HCT116 (cell line): Measurements from ENCODE around the gene METTL18. TPM values are rescaled to one million over a fixed set of nuclear protein-coding genes. Genes with fewer than 3 reads are reported as not detected.

Source experiments
- ATAC-seq: fragments of 200-7000 bp; cut with Tn5 transposase; 2 replicates; pipeline ENCODE4 v1.9.1; 2020; ENCODE audit warnings: mild to moderate bottlenecking, moderate library complexity
- BruUV-seq: library from RNA; stranded (reverse); fragments of 400-500 nt; replicated peaks from 2 replicates; lab custom pipeline; 2021; lab: Mats Ljungman, UMichigan
- CTCF ChIA-PET: fragments of 300-600 bp; sonication (Branson Sonifier 250); formaldehyde crosslinking; loops from one replicate; lab custom pipeline; 2021; ENCODE audit warnings: antibody characterized with exemption; lab: Charles Lee
- POLR2A ChIA-PET: fragments of 300-600, 350-600 bp; sonication (Branson Sonifier 250); formaldehyde crosslinking; loops from one replicate; lab custom pipeline; 2021; ENCODE audit warnings: antibody characterized with exemption; lab: Charles Lee
- RAD21 ChIA-PET, 2 experiments: fragments of 300-600 bp; sonication (Branson Sonifier 250); formaldehyde crosslinking; loops; one replicate each; lab custom pipeline; 2023; ENCODE audit warnings: low total read pairs in 2 of 2; ENCODE audit not compliant: uncharacterized antibody in 2 of 2, unreplicated experiment in 2 of 2, low non-redundant PET in 1 of 2; lab: Charles Lee
- DNase-seq: peaks from one replicate; pipeline ENCODE4 v3.0.0-alpha.2; 2010; ENCODE audit warnings: low read depth, low spot score
- H2AFZ ChIP-seq: fragments of 200-600 bp; shearing (Covaris generic), sonication (generic); 2 replicates; pipeline ENCODE4 v1.6.1; 2017; ENCODE audit warnings: low read depth, mixed run types, mixed read lengths, antibody characterized with exemption, low read length; ENCODE audit not compliant: poor library complexity, severe bottlenecking
- H3K27ac ChIP-seq: 2 replicates; pipeline ENCODE4 v1.5.1; 2012; ENCODE audit warnings: low read depth, low read length
- H3K27me3 ChIP-seq: fragments of 200-600 bp; sonication (generic); 2 replicates; pipeline ENCODE4 v1.6.1; 2016; ENCODE audit warnings: mixed run types, low read length, mixed read lengths; ENCODE audit not compliant: insufficient read depth
- H3K36me3 ChIP-seq, 2 experiments: fragments of 200-500 bp in 1 of 2; fragments of 200-600 bp in 1 of 2; sonication (Bioruptor generic) in 1 of 2; sonication (generic) in 1 of 2; 2 replicates each; pipeline versions ENCODE4 v1.5.1 to v1.6.1; 2014 to 2016; ENCODE audit warnings: low read length in 2 of 2, inconsistent platforms in 1 of 2, mixed read lengths in 1 of 2, mixed run types in 1 of 2; ENCODE audit not compliant: insufficient read depth in 2 of 2, control insufficient read depth in 1 of 2
- H3K4me1 ChIP-seq, 2 experiments: fragments of 200-600 bp in 1 of 2; sonication (generic) in 1 of 2; 2 replicates each; pipeline versions ENCODE4 v1.5.1 to v1.6.1; 2012 to 2017; ENCODE audit warnings: low read length in 2 of 2, inconsistent platforms in 1 of 2, mild to moderate bottlenecking in 1 of 2, mixed read lengths in 1 of 2, mixed run types in 1 of 2, moderate library complexity in 1 of 2; ENCODE audit not compliant: insufficient read depth in 2 of 2, control insufficient read depth in 1 of 2
- H3K4me2 ChIP-seq: fragments of 200-600 bp; sonication (generic); 2 replicates; pipeline ENCODE4 v1.6.1; 2017; ENCODE audit warnings: mixed run types, low read length, mixed read lengths
- H3K4me3 ChIP-seq, 2 experiments: fragments of 200-600 bp in 1 of 2; sonication (generic) in 1 of 2; replicated peaks in 1 of 2; 2 replicates each; pipeline ENCODE4 v1.5.1; 2011 to 2016; ENCODE audit warnings: low read length in 2 of 2, control low read depth in 1 of 2, low read depth in 1 of 2, mild to moderate bottlenecking in 1 of 2, mixed read lengths in 1 of 2, mixed run types in 1 of 2
- H3K79me2 ChIP-seq: fragments of 200-600 bp; sonication (generic); 2 replicates; pipeline ENCODE4 v1.6.1; 2017; ENCODE audit warnings: mild to moderate bottlenecking, mixed run types, low read length, moderate library complexity, mixed read lengths; ENCODE audit not compliant: insufficient read depth
- H3K9ac ChIP-seq: fragments of 200-600 bp; sonication (generic); 2 replicates; pipeline ENCODE4 v1.6.1; 2016; ENCODE audit warnings: low read length, mixed read lengths
- H3K9me2 ChIP-seq: fragments of 200-600 bp; sonication (generic), shearing (Covaris generic); 2 replicates; pipeline ENCODE4 v1.6.1; 2017; ENCODE audit warnings: mixed run types, mild to moderate bottlenecking, moderate library complexity; ENCODE audit not compliant: insufficient read depth
- H3K9me3 ChIP-seq, 2 experiments: fragments of 200-500 bp in 1 of 2; fragments of 200-600 bp in 1 of 2; sonication (Bioruptor generic) in 1 of 2; sonication (generic) in 1 of 2; 2 replicates each; pipeline ENCODE4 v1.6.1; 2014 to 2017; ENCODE audit warnings: low read length in 2 of 2, mixed read lengths in 2 of 2, inconsistent platforms in 1 of 2, low read depth in 1 of 2, mild to moderate bottlenecking in 1 of 2, mixed run types in 1 of 2, moderate library complexity in 1 of 2; ENCODE audit not compliant: control insufficient read depth in 1 of 2, insufficient read depth in 1 of 2
- H4K20me1 ChIP-seq: fragments of 200-600 bp; sonication (generic), shearing (Covaris generic); 2 replicates; pipeline ENCODE4 v1.6.1; 2017; ENCODE audit warnings: mixed run types, mild to moderate bottlenecking, moderate library complexity; ENCODE audit not compliant: insufficient read depth
- CBX3 ChIP-seq: IDR thresholded peaks from 2 replicates; pipeline ENCODE4 v1.6.1; 2012; ENCODE audit warnings: low read depth
- ELF1 ChIP-seq: IDR thresholded peaks from 2 replicates; pipeline ENCODE4 v1.6.1; 2012; ENCODE audit warnings: low read depth, borderline replicate concordance
- EZH2 ChIP-seq: fragments of 200-600 bp; sonication (generic); IDR thresholded peaks from 2 replicates; pipeline ENCODE4 v1.6.1; 2017; ENCODE audit warnings: antibody characterized with exemption, mixed run types
- EZH2phosphoT487 ChIP-seq: fragments of 200-600 bp; IDR thresholded peaks from 2 replicates; pipeline ENCODE4 v1.6.1; 2018; ENCODE audit warnings: antibody characterized with exemption, borderline replicate concordance
- FOSL1 ChIP-seq: IDR thresholded peaks from 2 replicates; pipeline ENCODE4 v1.6.1; 2012; ENCODE audit warnings: low read depth
- JUND ChIP-seq: IDR thresholded peaks from 2 replicates; pipeline ENCODE4 v1.6.1; 2012
- MAX ChIP-seq: IDR thresholded peaks from 2 replicates; pipeline ENCODE4 v1.6.1; 2012
- POLR2A ChIP-seq: IDR thresholded peaks from 2 replicates; pipeline ENCODE4 v1.7.0; 2011; ENCODE audit warnings: borderline replicate concordance; ENCODE audit not compliant: insufficient read depth, insufficient read length; ENCODE audit errors: extremely low read depth
- RAD21 ChIP-seq: IDR thresholded peaks from 2 replicates; pipeline ENCODE4 v1.6.1; 2012; ENCODE audit warnings: low read depth, mild to moderate bottlenecking
- SRF ChIP-seq: IDR thresholded peaks from 2 replicates; pipeline ENCODE4 v1.6.1; 2012; ENCODE audit warnings: low read depth
- TCF7L2 ChIP-seq: IDR thresholded peaks from 2 replicates; pipeline ENCODE4 v1.7.0; 2011; ENCODE audit warnings: borderline replicate concordance, inconsistent platforms; ENCODE audit not compliant: insufficient read depth, insufficient read length; ENCODE audit errors: extremely low read depth
- ZBTB33 ChIP-seq: IDR thresholded peaks from 2 replicates; pipeline ENCODE4 v1.6.1; 2011; ENCODE audit warnings: mild to moderate bottlenecking, low read length, moderate library complexity; ENCODE audit not compliant: insufficient replicate concordance; ENCODE audit errors: extremely low read depth
- ZNF274 ChIP-seq: fragments of 200-500 bp; sonication (Bioruptor generic); IDR thresholded peaks from 2 replicates; pipeline ENCODE4 v1.6.1; 2014; ENCODE audit warnings: mild to moderate bottlenecking, low read depth, low read length, inconsistent platforms
- intact Hi-C: fragments of 100-400 bp; cut with micrococcal nuclease; formaldehyde crosslinking; loops from 2 replicates; pipeline ENCODE4 v1.10.0; 2022
- total RNA-seq: library from RNA; stranded (reverse); gene quantifications from one replicate; pipeline ENCODE4 v1.2.1, GENCODE V29; 2021; ENCODE audit not compliant: unreplicated experiment
- TF ChIP-seq, protein P1 (sequence below), 3 experiments: fragments of 200-600 bp in 1 of 3; sonication (generic) in 1 of 3; IDR thresholded peaks in 2 of 3; conservative IDR thresholded peaks in 1 of 3; 2 replicates each; pipeline ENCODE4 v1.5.1; 2012 to 2017; ENCODE audit warnings: low read depth in 2 of 3, low read length in 2 of 3, antibody characterized with exemption in 1 of 3, borderline replicate concordance in 1 of 3, control low read depth in 1 of 3, mild to moderate bottlenecking in 1 of 3, mixed read lengths in 1 of 3, mixed run types in 1 of 3, moderate library complexity in 1 of 3; ENCODE audit not compliant: insufficient read depth in 1 of 3

METTL18 gene
- total RNA-seq, 1 experiment from 2014 or later: 7.4 TPM

DNA sequence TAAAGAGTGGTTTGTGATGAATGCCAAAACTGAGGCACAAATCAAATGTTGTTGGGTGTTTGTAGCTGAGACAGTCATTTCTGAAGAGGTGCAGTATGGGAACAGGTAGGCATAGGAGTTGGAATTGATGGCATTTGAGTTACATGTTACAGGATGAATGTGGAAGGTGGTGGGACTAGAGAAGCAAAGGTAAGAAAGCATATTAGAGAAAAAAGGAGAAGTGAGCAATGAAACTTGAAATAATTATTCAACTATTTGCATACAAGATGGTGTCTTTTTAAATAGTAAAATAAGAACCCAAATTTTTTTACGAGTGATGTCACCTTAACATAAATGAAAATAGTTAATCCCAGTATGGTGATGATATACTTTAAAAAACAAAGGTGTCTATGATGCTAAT is 40.2 kb upstream of the METTL18 start:
- BruUV-seq: no TSS peak
- CTCF ChIA-PET: no interaction called here
- no peaks in the 10 kb centered on the region; the same call in 1 of the 2 replicates for H3K79me2 ChIP-seq
- H3K4me1 ChIP-seq: no peaks in the 10 kb centered on the region
- DNase-seq (no peak), ATAC-seq (no peak)
- TF ChIP-seq ZBTB33 (no peak), RAD21 (no peak), SRF (no peak), JUND (no peak), MAX (no peak), FOSL1 (no peak)
- intact Hi-C loops: no loop called here
- H3K27ac ChIP-seq: no peak overlapping the region
- H3K4me3 ChIP-seq: no peak overlapping the region
- no peaks in the 10 kb centered on the region for H3K27me3 ChIP-seq
- H4K20me1 ChIP-seq: no peaks in the 10 kb centered on the region
- POLR2A ChIA-PET: no interaction called here
- no peaks in the 10 kb centered on the region for H3K9me2 ChIP-seq
- no peak overlapping the region for H3K9ac ChIP-seq
- RAD21 ChIA-PET: no interaction called here
- H3K36me3 ChIP-seq: peaks cover 5 to 14% of the 10 kb centered on the region in 2 experiments; a peak in 3 of 4 replicates
- no peaks in the 10 kb centered on the region for H3K9me3 ChIP-seq
- no peak overlapping the region for H2AFZ ChIP-seq
- no peak overlapping the region for H3K4me2 ChIP-seq

- Histone ChIP-seq H3K9me3 (no peaks in the 10 kb centered on the region), H3K4me2 (no peak overlapping the region), H3K79me2 (no peaks in the 10 kb centered on the region), H3K4me1 (no peaks in the 10 kb centered on the region), H4K20me1 (no peaks in the 10 kb centered on the region), H3K27ac (no peak overlapping the region), H3K4me3 (no peak overlapping the region), H3K36me3 (peaks cover 5 to 7% of the 10 kb centered on the region in 2 experiments; a peak in 3 of 4 replicates), H2AFZ (no peak overlapping the region), H3K9ac (no peak overlapping the region), H3K9me2 (no peaks in the 10 kb centered on the region), H3K27me3 (no peaks in the 10 kb centered on the region)
- ChIA-PET RAD21 (interaction anchor here in 1 of 2 experiments (0.7 kb wide), 1 partner anchor 123 kb away, joined by 3 read pairs; no protein-coding TSS in a partner anchor), CTCF (no interaction called here), POLR2A (no interaction called here)
- ATAC-seq: no peak
- intact Hi-C loops: no loop called here
- no TSS peak for BruUV-seq
- DNase-seq: no peak
- TF ChIP-seq EZH2 (no peak), ELF1 (no peak), CBX3 (no peak), TCF7L2 (no peak), EZH2phosphoT487 (no peak), POLR2A (no peak), ZNF274 (no peak)
- TF ChIP-seq, protein P1, sequence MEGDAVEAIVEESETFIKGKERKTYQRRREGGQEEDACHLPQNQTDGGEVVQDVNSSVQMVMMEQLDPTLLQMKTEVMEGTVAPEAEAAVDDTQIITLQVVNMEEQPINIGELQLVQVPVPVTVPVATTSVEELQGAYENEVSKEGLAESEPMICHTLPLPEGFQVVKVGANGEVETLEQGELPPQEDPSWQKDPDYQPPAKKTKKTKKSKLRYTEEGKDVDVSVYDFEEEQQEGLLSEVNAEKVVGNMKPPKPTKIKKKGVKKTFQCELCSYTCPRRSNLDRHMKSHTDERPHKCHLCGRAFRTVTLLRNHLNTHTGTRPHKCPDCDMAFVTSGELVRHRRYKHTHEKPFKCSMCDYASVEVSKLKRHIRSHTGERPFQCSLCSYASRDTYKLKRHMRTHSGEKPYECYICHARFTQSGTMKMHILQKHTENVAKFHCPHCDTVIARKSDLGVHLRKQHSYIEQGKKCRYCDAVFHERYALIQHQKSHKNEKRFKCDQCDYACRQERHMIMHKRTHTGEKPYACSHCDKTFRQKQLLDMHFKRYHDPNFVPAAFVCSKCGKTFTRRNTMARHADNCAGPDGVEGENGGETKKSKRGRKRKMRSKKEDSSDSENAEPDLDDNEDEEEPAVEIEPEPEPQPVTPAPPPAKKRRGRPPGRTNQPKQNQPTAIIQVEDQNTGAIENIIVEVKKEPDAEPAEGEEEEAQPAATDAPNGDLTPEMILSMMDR (IDR thresholded peaks at IDR 0.05 in 2 of 3, conservative IDR thresholded peaks at IDR 0.05 in 1 of 3; ENCODE audit: borderline replicate concordance in 1 of 3, insufficient read depth in 1 of 3, low read depth in 2 of 3, low read length in 2 of 3): no peak
Measured at GRCh38 chr1:169833179-169833901, 38.6 kb upstream of the METTL18 start.
